Neuronal stem cell (in vitro differentiated cells): ENCODE data around the gene MDM2.

ENCODE experiments used
- DNase-seq: peaks from one replicate; pipeline ENCODE4 v3.0.0-alpha.2; 2013; ENCODE audit warnings: low spot score
- H2AFZ ChIP-seq: one replicate; pipeline ENCODE4 v1.6.1; 2013; ENCODE audit warnings: mild to moderate bottlenecking, low read length, inconsistent platforms
- H2AK5ac ChIP-seq: 2 replicates; pipeline ENCODE4 v1.6.1; 2013; ENCODE audit warnings: low read depth, mild to moderate bottlenecking, inconsistent platforms, low read length, moderate library complexity, mixed read lengths
- H2BK120ac ChIP-seq: 2 replicates; pipeline ENCODE4 v1.6.1; 2013; ENCODE audit warnings: low read depth, mild to moderate bottlenecking, inconsistent platforms, low read length, moderate library complexity, mixed read lengths
- H2BK12ac ChIP-seq: one replicate; pipeline ENCODE4 v1.6.1; 2013; ENCODE audit warnings: low read length, inconsistent platforms
- H2BK15ac ChIP-seq: 2 replicates; pipeline ENCODE4 v1.6.1; 2013; ENCODE audit warnings: mild to moderate bottlenecking, low read length, inconsistent platforms, mixed read lengths
- H2BK5ac ChIP-seq: one replicate; pipeline ENCODE4 v1.6.1; 2013; ENCODE audit warnings: inconsistent platforms, mild to moderate bottlenecking, low read length, moderate library complexity
- H3K14ac ChIP-seq: one replicate; pipeline ENCODE4 v1.6.1; 2013; ENCODE audit warnings: low read length, inconsistent platforms
- H3K18ac ChIP-seq: 2 replicates; pipeline ENCODE4 v1.6.1; 2013; ENCODE audit warnings: low read length, inconsistent platforms
- H3K23ac ChIP-seq: 2 replicates; pipeline ENCODE4 v1.6.1; 2013; ENCODE audit warnings: low read depth, mild to moderate bottlenecking, mixed read lengths, low read length, inconsistent platforms; ENCODE audit not compliant: poor library complexity
- H3K27ac ChIP-seq: replicated peaks from 3 replicates; pipeline ENCODE4 v1.5.1; 2013; ENCODE audit warnings: low read length, inconsistent platforms
- H3K27me3 ChIP-seq, 3 experiments: 2 replicates each; pipeline ENCODE4 v1.6.1; 2013; ENCODE audit warnings: low read length in 3 of 3, mild to moderate bottlenecking in 2 of 3, inconsistent platforms in 1 of 3, low read depth in 1 of 3, mixed read lengths in 1 of 3, moderate library complexity in 1 of 3; ENCODE audit not compliant: control insufficient read depth in 3 of 3, insufficient read depth in 3 of 3
- H3K36me3 ChIP-seq, 2 donors: replicated peaks in 1 of 2; 2 replicates each; pipeline ENCODE4 v1.6.1; 2013; ENCODE audit warnings: low read length in 2 of 2; ENCODE audit not compliant: control insufficient read depth in 2 of 2, insufficient read depth in 2 of 2
- H3K4ac ChIP-seq: 2 replicates; pipeline ENCODE4 v1.6.1; 2013; ENCODE audit warnings: inconsistent platforms, mild to moderate bottlenecking, low read length, moderate library complexity
- H3K4me1 ChIP-seq, 2 donors: 1 replicate in 1 of 2; 2 replicates in 1 of 2; pipeline ENCODE4 v1.6.1; 2013; ENCODE audit warnings: low read length in 2 of 2, low read depth in 1 of 2; ENCODE audit not compliant: control insufficient read depth in 2 of 2, insufficient read depth in 1 of 2
- H3K4me2 ChIP-seq: one replicate; pipeline ENCODE4 v1.6.1; 2013; ENCODE audit warnings: mild to moderate bottlenecking, low read length, inconsistent platforms; ENCODE audit not compliant: insufficient read depth, poor library complexity, severe bottlenecking
- H3K4me3 ChIP-seq, 2 donors: 2 replicates each; pipeline ENCODE4 v1.5.1; 2013; ENCODE audit warnings: low read length in 2 of 2, mild to moderate bottlenecking in 2 of 2, inconsistent platforms in 1 of 2, moderate library complexity in 1 of 2
- H3K79me1 ChIP-seq: one replicate; pipeline ENCODE4 v1.6.1; 2013; ENCODE audit warnings: low read depth, mild to moderate bottlenecking, inconsistent platforms, low read length, moderate library complexity
- H3K9ac ChIP-seq: one replicate; pipeline ENCODE4 v1.6.1; 2013; ENCODE audit warnings: mild to moderate bottlenecking, low read depth, low read length, inconsistent platforms; ENCODE audit not compliant: poor library complexity
- H3K9me3 ChIP-seq, 2 donors: replicated peaks in 1 of 2; 2 replicates each; pipeline versions ENCODE3 to v1.6.1; 2013; ENCODE audit warnings: low read length in 2 of 2, mild to moderate bottlenecking in 2 of 2, inconsistent platforms in 1 of 2, low read depth in 1 of 2, mixed read lengths in 1 of 2, moderate library complexity in 1 of 2; ENCODE audit not compliant: control insufficient read depth in 2 of 2, insufficient read depth in 1 of 2
- H4K8ac ChIP-seq: one replicate; pipeline ENCODE4 v1.6.1; 2013; ENCODE audit warnings: low read depth, mild to moderate bottlenecking, inconsistent platforms, low read length, moderate library complexity
- H4K91ac ChIP-seq: one replicate; pipeline ENCODE4 v1.6.1; 2013; ENCODE audit warnings: low read length, low read depth, mild to moderate bottlenecking, inconsistent platforms; ENCODE audit not compliant: poor library complexity
- WGBS, 2 donors: extraction: QIAGEN DNeasy Blood & Tissue Kit; methylation state at CpG; one replicate each; pipeline ENCODE4 v1.1.7; 2013; ENCODE audit warnings: missing lambda C conversion rate in 2 of 2, mixed read lengths in 1 of 2; ENCODE audit not compliant: insufficient read length in 2 of 2, insufficient replicate concordance in 1 of 2; ENCODE audit errors: extremely low coverage in 2 of 2; 5-methylcytosine and 5-hydroxymethylcytosine counted together

Gene MDM2

DNA sequence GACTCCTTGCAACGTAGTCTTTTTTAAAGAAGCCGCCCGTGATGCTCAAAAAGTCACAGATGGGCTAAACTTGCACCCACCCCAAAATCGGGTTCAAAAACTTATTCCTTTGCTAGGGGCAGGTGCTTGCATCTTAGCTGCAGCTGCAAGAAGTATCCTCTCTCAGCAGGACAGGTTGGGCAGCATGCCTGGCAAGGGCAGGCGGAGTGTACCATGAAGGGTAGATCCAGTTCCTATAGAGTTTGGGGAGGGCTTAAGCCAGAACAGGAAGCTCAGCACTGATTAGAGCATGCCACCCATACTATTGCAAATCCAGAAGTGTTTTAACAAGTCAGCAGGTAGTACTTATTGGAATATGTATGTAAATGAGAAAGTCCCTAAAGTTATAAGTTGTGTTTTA, 76.3 kb downstream of the MDM2 start:
- Histone ChIP-seq H3K36me3 (no peaks in the 10 kb centered on the region), H3K9me3 (no peaks in the 10 kb centered on the region), H3K14ac (no peak overlapping the region), H2BK120ac (no peak overlapping the region), H2BK15ac (no peak overlapping the region), H3K23ac (no peak overlapping the region), H2AK5ac (no peak overlapping the region), H3K4me3 (no peak overlapping the region), H3K18ac (no peak overlapping the region), H4K91ac (no peak overlapping the region), H4K8ac (no peak overlapping the region), H2BK5ac (no peak overlapping the region), H3K9ac (no peak overlapping the region), H3K79me1 (no peaks in the 10 kb centered on the region), H3K4ac (no peak overlapping the region), H3K27ac (no peak overlapping the region), H2BK12ac (no peak overlapping the region), H3K4me1 (no peaks in the 10 kb centered on the region), H3K27me3 (peaks cover 0 to 7% (median 0%) of the 10 kb centered on the region in 3 experiments), H3K4me2 (no peak overlapping the region), H2AFZ (no peak overlapping the region)
- DNase-seq: no peak
- WGBS, 2 donors: no CpG with 5 or more reads among the region's 5 CpGs

- Histone ChIP-seq H3K27me3 (peaks cover 0 to 7% (median 0%) of the 10 kb centered on the region in 3 experiments), H4K91ac (no peak overlapping the region), H3K4me3 (no peak overlapping the region), H2AFZ (no peak overlapping the region), H3K27ac (no peak overlapping the region), H3K4me1 (no peaks in the 10 kb centered on the region), H2BK12ac (no peak overlapping the region), H2BK5ac (no peak overlapping the region), H3K36me3 (no peaks in the 10 kb centered on the region), H4K8ac (no peak overlapping the region), H3K9ac (no peak overlapping the region), H2AK5ac (no peak overlapping the region), H3K14ac (no peak overlapping the region), H3K9me3 (no peaks in the 10 kb centered on the region), H3K4me2 (no peak overlapping the region), H3K18ac (no peak overlapping the region), H3K23ac (no peak overlapping the region), H2BK15ac (no peak overlapping the region), H3K79me1 (no peaks in the 10 kb centered on the region), H3K4ac (no peak overlapping the region), H2BK120ac (no peak overlapping the region)
- WGBS, 2 donors: no CpG with 5 or more reads among the region's 3 CpGs
- DNase-seq: no peak
These were observed 77.4 kb downstream of the MDM2 start for GRCh38 chr12:68885381-68885780.

DNA sequence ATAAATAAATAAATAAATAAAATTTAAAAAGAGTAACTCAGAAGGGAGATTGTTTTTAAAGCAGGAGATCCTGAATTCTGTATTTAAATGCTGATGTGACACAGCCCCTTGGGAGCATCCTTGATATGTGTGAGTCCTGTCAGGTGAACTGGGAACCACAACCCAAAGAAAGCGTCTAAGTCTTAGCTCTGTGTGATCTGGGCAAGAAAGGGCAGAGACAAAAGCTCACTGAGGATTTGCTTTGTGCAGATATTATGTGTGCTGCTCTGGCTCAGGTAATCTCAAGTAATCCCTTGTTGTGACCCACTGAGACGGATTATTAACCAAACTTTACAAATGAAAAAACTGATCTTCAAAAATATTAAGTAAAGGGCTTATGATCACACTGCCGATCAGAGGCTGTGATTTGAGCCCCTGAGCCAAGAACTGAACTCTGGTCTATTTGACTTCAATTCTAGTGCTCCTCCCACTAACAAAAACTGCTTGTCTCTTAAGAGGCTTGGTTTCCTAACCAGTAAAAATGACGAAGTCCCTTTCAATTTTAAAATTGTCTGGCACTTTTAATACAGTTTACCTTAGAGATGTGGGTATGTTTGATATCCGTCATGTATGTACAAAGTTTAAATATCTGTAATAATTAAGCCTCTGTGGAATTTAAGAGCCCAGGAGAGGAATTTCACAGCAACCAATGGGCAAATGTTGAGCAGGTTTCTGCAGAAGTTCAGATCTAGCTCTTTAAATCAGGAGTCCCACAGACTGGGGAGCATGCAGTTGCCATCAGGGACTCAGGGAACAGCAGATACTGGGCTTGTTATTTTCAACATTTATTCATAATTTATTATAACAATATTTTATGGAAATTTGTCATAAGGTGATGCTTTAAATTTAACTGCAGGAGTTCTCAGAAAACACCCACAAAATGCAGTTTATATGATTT, 78.9 kb downstream of the MDM2 start:
- H3K27ac ChIP-seq: no peak overlapping the region
- no peak overlapping the region for H4K8ac ChIP-seq
- H2AFZ ChIP-seq: no peak overlapping the region
- no peak overlapping the region for H4K91ac ChIP-seq
- H3K4me2 ChIP-seq: no peak overlapping the region
- WGBS, 2 donors: no CpG with 5 or more reads among the region's 5 CpGs
- no peak overlapping the region for H3K18ac ChIP-seq
- no peak overlapping the region for H3K4ac ChIP-seq
- H2BK15ac ChIP-seq: no peak overlapping the region
- H2BK5ac ChIP-seq: no peak overlapping the region
- no peaks in the 10 kb centered on the region for H3K4me1 ChIP-seq
- no peaks in the 10 kb centered on the region for H3K36me3 ChIP-seq
- H3K9me3 ChIP-seq: no peaks in the 10 kb centered on the region
- no peak overlapping the region for H2AK5ac ChIP-seq
- H3K14ac ChIP-seq: no peak overlapping the region
- H3K79me1 ChIP-seq: no peaks in the 10 kb centered on the region
- H3K4me3 ChIP-seq: no peak overlapping the region
- no peak overlapping the region for H3K9ac ChIP-seq
- DNase-seq: no peak
- H2BK12ac ChIP-seq: no peak overlapping the region
- no peak overlapping the region for H3K23ac ChIP-seq
- H2BK120ac ChIP-seq: no peak overlapping the region
- H3K27me3 ChIP-seq: peaks cover 0 to 7% (median 0%) of the 10 kb centered on the region in 3 experiments

DNA sequence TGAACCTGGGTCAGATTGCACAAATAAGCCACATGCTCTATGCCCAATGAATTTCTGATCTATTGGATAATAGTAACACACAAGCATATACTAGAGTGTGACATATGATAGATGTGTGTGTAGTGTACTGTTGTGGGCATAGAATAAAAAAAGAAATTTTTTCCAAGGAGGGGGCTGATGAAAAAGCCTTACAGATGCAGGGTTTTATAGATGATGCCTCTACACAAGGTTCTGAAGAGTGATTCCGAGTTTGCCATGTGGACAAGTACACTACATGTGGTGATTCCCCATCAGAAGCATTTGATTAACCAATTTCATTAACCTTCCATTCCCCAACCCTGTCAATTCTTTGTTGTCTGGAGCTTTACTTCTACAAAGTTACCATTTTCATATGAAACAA, 79.7 kb downstream of the MDM2 start:
- Histone ChIP-seq H2BK120ac (no peak overlapping the region), H3K4me1 (no peaks in the 10 kb centered on the region), H2BK12ac (no peak overlapping the region), H3K14ac (no peak overlapping the region), H4K91ac (no peak overlapping the region), H3K4me3 (no peak overlapping the region), H2AK5ac (no peak overlapping the region), H3K9ac (no peak overlapping the region), H2BK15ac (no peak overlapping the region), H4K8ac (no peak overlapping the region), H3K36me3 (no peaks in the 10 kb centered on the region), H3K27ac (no peak overlapping the region), H3K79me1 (no peaks in the 10 kb centered on the region), H3K9me3 (no peaks in the 10 kb centered on the region), H3K18ac (no peak overlapping the region), H3K4ac (no peak overlapping the region), H2AFZ (no peak overlapping the region), H2BK5ac (no peak overlapping the region), H3K27me3 (peaks cover 0 to 7% (median 0%) of the 10 kb centered on the region in 3 experiments), H3K4me2 (no peak overlapping the region), H3K23ac (no peak overlapping the region)
- WGBS, 2 donors: no CpG with 5 or more reads among the region's 1 CpG
- DNase-seq: no peak
